Kidney (tissue), 14 donors: Measurements from ENCODE around the gene RAD51B. TPM values are rescaled to one million over a fixed set of nuclear protein-coding genes. Genes with fewer than 3 reads are reported as not detected.

Experiments used
- DNase-seq, 5 donors: peaks; one replicate each; pipeline ENCODE4 v3.0.0-alpha.2; 2013 to 2020
- FAIRE-seq: peaks from 2 replicates; lab custom pipeline; 2012; peaks lifted over from hg19 to GRCh38; lab: Jason Lieb, UNC
- H3K27ac ChIP-seq, 2 donors: one replicate each; pipeline ENCODE4 v1.7.0; 2013; ENCODE audit warnings: low read depth in 2 of 2, low read length in 2 of 2, inconsistent platforms in 1 of 2
- H3K27me3 ChIP-seq: one replicate; pipeline ENCODE4 v1.7.1; 2013; ENCODE audit warnings: low read length, inconsistent platforms; ENCODE audit not compliant: control insufficient read depth, insufficient read depth
- H3K36me3 ChIP-seq, 3 donors: one replicate each; pipeline versions ENCODE4 v1.7.0 to v1.7.1; 2013; ENCODE audit warnings: low read length in 3 of 3, control low read depth in 1 of 3, inconsistent platforms in 1 of 3; ENCODE audit not compliant: insufficient read depth in 3 of 3, control insufficient read depth in 2 of 3
- H3K4me1 ChIP-seq, 3 donors: one replicate each; pipeline versions ENCODE4 v1.7.0 to v1.7.1; 2013; ENCODE audit warnings: low read length in 3 of 3, inconsistent platforms in 1 of 3, low read depth in 1 of 3; ENCODE audit not compliant: control insufficient read depth in 2 of 3, insufficient read depth in 2 of 3
- H3K4me3 ChIP-seq, 3 donors: one replicate each; pipeline versions ENCODE4 v1.7.0 to v1.8.1; 2013; ENCODE audit warnings: low read length in 3 of 3, control low read depth in 1 of 3, inconsistent platforms in 1 of 3
- H3K9ac ChIP-seq, 3 donors: one replicate each; pipeline versions ENCODE4 v1.7.0 to v1.7.1; 2013; ENCODE audit warnings: low read length in 3 of 3, control low read depth in 1 of 3, inconsistent platforms in 1 of 3
- H3K9me3 ChIP-seq, 3 donors: one replicate each; pipeline versions ENCODE4 v1.7.0 to v1.7.1; 2013; ENCODE audit warnings: low read length in 3 of 3, control low read depth in 1 of 3, inconsistent platforms in 1 of 3; ENCODE audit not compliant: control insufficient read depth in 2 of 3, insufficient read depth in 1 of 3
- intact Hi-C: fragments of 100-400 bp; cut with DNase I; formaldehyde crosslinking; loops from one replicate; pipeline ENCODE4 v1.11.1; 2022
- polyA plus RNA-seq: library from polyadenylated mRNA; stranded (reverse); fragments of 350-450 nt; fragmentation: Illumina TruSeq; extraction: RNeasy Lipid Tissue Mini Kit (QIAGEN cat#74804); gene quantifications from one replicate; pipeline ENCODE4 v1.2.3, GENCODE V29; 2014; ENCODE audit warnings: low read depth, low replicate concordance; ENCODE audit not compliant: insufficient read depth
- total RNA-seq: library from RNA; stranded (reverse); fragmentation: NEBNext Ultra II Directional; extraction: Animal tissue kit (Norgen Biotek cat#: 25700); gene quantifications from one replicate; pipeline ENCODE4 v1.2.1, GENCODE V29; 2021
- TF ChIP-seq, protein P1 (sequence below): IDR thresholded peaks from 3 replicates; pipeline ENCODE4 v1.5.1; 2012; ENCODE audit warnings: mild to moderate bottlenecking, moderate library complexity, borderline replicate concordance; ENCODE audit not compliant: insufficient read depth; ENCODE audit errors: extremely low read depth
- donor health status: control.
- donor health status: control.
- donor health status: control.
- donor health status: control.
- donor health status: control.
- donor health status: DM: yes; HTN: yes; CAD: no.
- donor health status: Normal renal cell carcinoma (clear cell type).

RAD51B gene
- total and polyA plus RNA-seq, 2 donors from 2014 or later: 6.9 to 18.0 TPM

DNA sequence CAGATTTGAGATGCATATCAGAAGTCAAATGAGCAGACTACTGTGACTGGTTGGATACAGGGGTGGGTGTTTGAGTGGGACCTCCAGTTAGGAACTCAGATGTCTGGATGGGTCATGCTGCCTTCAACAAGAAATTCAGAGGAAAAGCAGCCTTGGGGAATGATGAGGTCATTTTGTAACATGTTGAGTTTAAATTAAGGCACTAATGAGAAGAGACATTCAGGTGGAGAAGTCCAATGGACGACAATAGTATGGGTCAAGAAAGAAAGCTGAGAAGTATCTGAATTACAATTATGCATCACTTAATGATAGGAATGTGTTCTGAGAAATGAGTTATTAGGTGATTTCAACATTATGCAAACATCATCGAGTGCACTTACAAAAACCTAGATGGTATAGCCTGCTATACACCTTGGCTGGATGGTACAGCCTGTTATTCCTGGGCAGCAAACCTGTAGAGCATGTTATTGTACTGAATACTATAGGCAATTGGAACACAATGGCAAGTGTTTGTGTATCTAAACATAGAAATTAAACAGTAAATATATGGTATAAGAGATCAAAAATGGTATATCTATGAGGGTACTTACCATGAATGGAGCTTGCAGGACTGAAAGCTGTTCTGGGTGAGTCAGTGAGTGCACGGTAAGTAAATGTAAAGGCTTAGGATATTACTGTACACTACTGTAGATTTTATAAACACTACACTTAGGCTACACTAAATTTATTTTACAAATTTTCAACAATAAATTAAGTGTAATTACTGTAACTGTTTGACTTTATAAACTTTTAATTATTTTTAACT lies 414.7 kb downstream of the RAD51B start:
- intact Hi-C loops: no loop called here
- Histone ChIP-seq H3K9me3 (no peaks in the 10 kb centered on the region), H3K9ac (no peak overlapping the region), H3K27ac (peak overlapping the region; percentile 69 to 96), H3K27me3 (no peaks in the 10 kb centered on the region), H3K4me3 (no peak overlapping the region), H3K36me3 (no peaks in the 10 kb centered on the region), H3K4me1 (peaks cover 18 to 33% (median 18%) of the 10 kb centered on the region in 3 donors)
- FAIRE-seq: no peak
- no peak for DNase-seq
- TF ChIP-seq, protein P1, sequence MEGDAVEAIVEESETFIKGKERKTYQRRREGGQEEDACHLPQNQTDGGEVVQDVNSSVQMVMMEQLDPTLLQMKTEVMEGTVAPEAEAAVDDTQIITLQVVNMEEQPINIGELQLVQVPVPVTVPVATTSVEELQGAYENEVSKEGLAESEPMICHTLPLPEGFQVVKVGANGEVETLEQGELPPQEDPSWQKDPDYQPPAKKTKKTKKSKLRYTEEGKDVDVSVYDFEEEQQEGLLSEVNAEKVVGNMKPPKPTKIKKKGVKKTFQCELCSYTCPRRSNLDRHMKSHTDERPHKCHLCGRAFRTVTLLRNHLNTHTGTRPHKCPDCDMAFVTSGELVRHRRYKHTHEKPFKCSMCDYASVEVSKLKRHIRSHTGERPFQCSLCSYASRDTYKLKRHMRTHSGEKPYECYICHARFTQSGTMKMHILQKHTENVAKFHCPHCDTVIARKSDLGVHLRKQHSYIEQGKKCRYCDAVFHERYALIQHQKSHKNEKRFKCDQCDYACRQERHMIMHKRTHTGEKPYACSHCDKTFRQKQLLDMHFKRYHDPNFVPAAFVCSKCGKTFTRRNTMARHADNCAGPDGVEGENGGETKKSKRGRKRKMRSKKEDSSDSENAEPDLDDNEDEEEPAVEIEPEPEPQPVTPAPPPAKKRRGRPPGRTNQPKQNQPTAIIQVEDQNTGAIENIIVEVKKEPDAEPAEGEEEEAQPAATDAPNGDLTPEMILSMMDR: no peak

DNA sequence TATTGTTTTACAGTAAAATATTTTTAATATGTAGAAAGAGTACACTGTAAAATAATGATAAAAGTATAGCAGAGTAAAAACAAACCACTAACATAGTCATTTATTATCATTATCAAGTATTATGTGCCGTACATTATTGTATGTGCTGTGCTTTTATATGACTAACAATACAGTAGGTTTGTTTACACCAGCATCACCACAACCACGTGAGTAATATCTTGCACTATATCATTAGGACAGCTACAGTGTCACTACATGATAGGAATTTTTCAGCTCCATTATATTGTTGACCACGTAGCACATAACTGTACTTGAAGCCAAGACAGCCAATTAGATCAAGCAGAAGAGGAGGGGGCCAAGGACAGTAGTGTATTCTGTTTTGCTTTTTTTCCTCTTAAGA lies 415.4 kb downstream of the RAD51B start:
- Histone ChIP-seq H3K27me3 (no peaks in the 10 kb centered on the region), H3K4me3 (no peak overlapping the region), H3K27ac (no peak overlapping the region), H3K9me3 (no peaks in the 10 kb centered on the region), H3K4me1 (peaks cover 18 to 33% (median 18%) of the 10 kb centered on the region in 3 donors), H3K36me3 (no peaks in the 10 kb centered on the region), H3K9ac (no peak overlapping the region)
- FAIRE-seq: no peak
- TF ChIP-seq, protein P1: no peak
- DNase-seq: no peak
- intact Hi-C loops: no loop called here

DNA sequence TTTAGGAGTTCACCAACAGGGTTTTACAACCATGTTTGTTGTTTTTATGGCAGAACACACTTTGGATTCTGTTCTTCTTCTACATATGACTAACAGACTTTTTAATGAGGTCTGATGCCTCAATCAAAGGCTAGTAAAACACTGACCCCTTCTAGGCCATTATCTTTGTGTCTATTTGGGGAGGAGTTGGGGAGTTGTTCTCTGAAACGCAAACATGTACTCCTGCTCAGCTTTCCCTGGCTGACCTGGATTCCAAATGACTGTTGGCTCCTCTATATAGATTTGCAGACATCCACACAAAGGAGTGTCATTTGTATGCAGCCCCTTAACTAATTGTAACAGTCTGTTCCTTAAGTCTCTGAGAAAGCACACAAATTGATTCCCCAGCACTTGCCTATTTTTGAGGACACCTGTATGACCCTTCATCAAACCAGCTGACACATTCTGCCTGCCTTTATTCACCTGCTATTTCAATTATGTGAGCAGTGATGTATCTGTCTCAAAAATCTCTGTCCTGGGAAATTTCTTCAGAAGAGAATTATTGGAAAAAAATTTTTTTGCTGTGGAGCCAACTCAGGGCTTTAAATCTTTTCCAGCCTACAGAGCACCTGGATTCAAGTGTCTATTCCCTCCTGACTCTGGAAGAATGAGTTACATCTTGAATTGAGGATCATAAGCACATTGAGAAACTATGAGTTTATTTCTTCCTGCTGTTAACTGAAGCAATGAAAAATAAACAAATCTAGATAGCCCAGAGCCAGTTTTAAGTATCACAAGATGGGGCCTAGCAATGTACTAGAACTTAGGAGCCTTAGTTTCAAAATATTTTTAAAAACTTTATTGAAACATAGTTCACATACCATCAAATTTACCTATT lies 417.2 kb downstream of the RAD51B start:
- Histone ChIP-seq H3K4me3 (no peak overlapping the region), H3K27me3 (no peaks in the 10 kb centered on the region), H3K27ac (peak overlapping the region in 1 of 2 donors; percentile 48), H3K9ac (no peak overlapping the region), H3K9me3 (no peaks in the 10 kb centered on the region), H3K4me1 (peaks cover 10 to 21% (median 17%) of the 10 kb centered on the region in 3 donors), H3K36me3 (no peaks in the 10 kb centered on the region)
- FAIRE-seq (no peak), DNase-seq (no peak)
- intact Hi-C loops: no loop called here
- TF ChIP-seq, protein P1: no peak
